SIG-M5 (cell line): Measurements from ENCODE around the gene CCNB2.
"Not testable (repeated sequence)": the region's sequence is repeated elsewhere in the genome, so short reads cannot be mapped to it uniquely, and the experiment has no call there.

Experiments
- DNase-seq: peaks from one replicate; lab custom pipeline; 2025; lab: John Stamatoyannopoulos, UW

CCNB2 gene

DNA sequence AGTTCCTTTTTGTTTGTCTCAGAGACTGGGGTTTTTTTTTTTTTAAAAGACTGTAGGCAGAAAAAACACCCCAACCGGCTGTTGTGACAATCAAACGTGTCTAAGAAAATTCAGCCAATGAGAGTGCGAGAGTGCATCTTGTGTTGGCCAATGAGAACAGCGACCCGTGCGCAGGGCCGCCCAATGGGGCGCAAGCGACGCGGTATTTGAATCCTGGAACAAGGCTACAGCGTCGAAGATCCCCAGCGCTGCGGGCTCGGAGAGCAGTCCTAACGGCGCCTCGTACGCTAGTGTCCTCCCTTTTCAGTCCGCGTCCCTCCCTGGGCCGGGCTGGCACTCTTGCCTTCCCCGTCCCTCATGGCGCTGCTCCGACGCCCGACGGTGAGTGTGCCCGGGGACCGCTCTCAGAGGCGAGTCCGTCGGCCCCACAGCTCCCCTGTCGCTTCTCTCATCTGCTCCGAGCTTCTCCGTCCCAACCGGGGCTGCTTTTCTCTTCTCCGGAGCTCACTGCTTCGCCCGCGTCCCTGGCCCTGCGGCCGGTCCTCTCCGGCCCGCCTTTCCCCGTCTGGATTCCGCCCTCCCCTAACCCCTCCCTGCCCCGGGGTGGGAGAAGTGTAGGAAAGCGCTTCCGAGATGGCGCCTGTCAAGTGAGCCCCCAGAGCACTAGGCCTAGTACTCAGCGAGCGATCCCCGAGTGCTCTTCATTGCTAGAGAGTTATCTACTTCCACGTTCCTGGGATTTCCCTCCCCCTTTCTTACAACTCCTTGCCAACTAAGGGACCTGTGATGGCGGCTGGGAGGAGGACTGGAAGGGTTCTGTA is at the start of gene CCNB2:
CCNB2 (plus strand) TSS at position 235 of the 821 bp plus-strand sequence; CDS start at position 358, 123 bp downstream.
- DNase-seq: peak; percentile 87

- DNase-seq: no peak
These were observed 45.8 kb upstream of the CCNB2 start for GRCh38 chr15:59059076-59059597.

- DNase-seq: no peak
These were observed 44.6 kb upstream of the CCNB2 start for GRCh38 chr15:59060348-59060747.

DNA sequence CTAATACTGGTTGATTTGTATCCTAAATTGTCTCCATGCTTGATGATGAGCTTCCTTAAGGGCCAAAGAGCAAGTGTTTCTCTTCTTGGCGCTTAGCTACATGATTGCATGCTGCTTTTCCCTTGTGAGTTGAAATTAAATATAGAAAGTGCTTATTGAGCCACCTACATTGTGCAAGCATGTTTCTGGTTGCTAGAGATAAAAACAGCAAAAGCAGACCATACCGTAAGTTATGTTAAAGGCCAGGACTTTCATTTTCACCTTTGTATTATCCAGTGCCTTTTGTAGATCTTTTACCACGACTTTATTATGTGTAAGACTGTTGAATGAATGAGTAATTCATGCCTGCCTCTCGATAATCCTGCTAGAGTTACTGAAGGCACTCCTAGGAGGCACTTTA is 41.9 kb upstream of the CCNB2 start:
- peak; percentile 15 for DNase-seq

DNA sequence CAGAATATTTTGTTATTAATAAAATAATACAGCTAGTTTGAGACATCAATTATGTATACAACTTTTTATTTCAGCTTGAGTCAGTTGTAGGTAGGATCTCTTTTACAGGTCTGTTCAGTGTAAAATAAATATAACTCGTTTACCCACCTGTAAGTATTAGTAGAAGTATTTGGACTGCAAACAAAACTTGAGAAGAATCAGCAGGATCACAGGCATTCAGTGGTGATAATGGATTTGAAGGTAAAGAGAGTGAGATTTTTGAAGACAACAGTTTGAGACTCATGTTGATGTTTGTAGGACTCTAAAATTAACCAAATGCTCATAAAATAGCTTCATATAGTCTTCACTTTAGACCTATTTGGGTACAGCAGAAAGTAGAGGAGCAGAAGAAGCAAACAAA is 35.5 kb upstream of the CCNB2 start:
- no peak for DNase-seq

DNA sequence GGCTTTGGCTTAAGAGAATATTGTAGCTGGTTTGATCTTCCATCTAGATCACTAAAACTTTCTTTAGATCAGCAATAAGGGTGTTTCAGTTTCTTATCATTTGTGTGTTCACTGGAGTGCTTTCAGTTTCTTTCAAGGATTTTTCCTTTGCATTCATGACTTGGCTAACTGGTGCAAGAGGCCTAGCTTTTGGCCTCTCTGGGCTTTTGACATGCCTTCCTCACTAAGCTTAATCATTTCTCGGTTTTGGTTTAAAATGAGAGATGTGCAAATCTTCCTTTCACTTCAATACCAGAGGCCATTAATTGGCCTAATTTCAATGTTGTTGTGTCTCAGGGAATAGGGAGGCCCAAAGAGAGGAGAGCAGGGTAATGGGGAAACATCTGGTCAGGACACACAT is 30.3 kb upstream of the CCNB2 start:
- DNase-seq: no peak

DNA sequence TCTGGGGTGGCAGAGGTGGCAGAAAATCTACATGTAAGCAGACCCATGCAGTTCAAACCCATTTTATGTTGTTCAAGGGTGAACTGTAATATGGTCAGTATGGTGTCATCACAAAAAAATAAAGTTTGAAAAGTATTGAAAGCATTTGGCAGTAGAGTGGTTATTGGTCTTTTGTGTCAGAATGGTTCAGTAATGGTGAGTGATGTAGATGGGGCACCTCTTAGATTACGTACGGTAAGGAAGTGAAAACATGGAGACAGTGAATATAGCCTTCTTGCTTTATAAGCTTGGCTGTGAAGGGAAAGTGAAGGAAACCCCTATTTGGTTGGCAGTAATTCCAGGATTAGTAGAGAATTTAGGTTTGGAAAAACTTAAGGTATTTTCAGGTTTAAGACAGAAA is 17.2 kb upstream of the CCNB2 start:
- no peak for DNase-seq

DNA sequence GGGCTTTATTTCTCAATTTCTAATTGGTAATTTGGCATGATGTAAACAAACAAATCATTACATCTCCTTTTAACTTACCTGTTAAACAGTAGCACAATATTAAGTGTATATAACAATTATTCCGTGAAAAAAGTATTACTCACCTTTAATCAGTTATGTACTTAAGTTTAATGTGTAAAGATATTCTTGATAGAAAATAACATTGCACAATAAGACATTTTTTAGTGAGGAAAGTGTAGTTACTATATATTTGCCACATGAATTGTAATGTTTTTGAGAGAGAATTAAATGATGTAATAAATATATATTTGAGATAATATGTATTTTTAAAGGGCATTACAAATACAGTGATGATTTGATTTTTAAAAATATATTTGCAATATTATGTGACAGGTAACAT is 10.9 kb upstream of the CCNB2 start:
- DNase-seq: no peak

DNA sequence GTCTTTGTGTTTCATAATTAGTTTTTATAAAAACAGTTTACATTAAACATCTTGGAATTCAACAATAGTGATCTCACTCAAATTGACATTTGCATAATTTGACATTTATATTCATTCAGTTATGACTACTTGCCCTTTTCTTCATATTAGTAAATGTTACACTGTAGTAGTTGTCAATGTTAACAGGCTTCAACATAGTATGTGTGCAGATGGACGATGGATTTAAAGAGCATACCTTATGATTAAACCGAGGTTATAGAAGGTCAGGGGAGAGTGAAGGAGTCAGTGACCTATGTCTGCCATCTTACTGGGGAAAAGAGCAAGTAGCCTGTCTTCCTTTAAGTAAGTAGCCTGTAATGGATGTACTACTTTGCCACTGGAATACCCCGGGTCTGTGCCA is 8.5 kb upstream of the CCNB2 start:
- DNase-seq: no peak

- no peak for DNase-seq
These were observed 5.7 kb upstream of the CCNB2 start for GRCh38 chr15:59099162-59099685.

GRCh38 chr15:59104602-59104911 is 389 bp upstream of the CCNB2 start:
- DNase-seq: no peak

- no peak for DNase-seq
These were observed 908 bp downstream of the CCNB2 start for GRCh38 chr15:59105854-59106253.

GRCh38 chr15:59111251-59111650 is 6.3 kb downstream of the CCNB2 start:
- DNase-seq: no peak

- DNase-seq: no peak
These were observed 10.1 kb downstream of the CCNB2 start for GRCh38 chr15:59115047-59115446.

DNA sequence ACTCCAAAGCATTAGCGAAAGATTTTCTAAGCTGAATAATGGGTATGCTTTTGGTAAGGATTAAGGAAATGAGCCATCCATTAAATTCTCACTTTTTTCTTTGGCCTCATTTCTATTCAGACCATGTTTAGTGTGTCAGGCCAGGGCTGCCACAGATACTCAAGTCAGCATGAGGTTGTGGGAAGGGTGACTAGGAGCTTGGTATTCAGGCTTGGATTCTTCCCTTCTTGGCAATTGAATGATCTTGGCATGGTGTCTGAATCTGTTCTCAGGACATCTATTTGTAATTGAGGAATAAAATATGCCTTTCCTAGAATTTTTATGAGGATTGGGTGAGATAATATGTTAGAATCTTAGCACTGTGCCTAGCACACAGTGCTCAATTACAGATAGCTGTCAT is 11.2 kb downstream of the CCNB2 start:
- DNase-seq: no peak

- no peak for DNase-seq
These were observed 11.8 kb downstream of the CCNB2 start for GRCh38 chr15:59116771-59117170.

DNA sequence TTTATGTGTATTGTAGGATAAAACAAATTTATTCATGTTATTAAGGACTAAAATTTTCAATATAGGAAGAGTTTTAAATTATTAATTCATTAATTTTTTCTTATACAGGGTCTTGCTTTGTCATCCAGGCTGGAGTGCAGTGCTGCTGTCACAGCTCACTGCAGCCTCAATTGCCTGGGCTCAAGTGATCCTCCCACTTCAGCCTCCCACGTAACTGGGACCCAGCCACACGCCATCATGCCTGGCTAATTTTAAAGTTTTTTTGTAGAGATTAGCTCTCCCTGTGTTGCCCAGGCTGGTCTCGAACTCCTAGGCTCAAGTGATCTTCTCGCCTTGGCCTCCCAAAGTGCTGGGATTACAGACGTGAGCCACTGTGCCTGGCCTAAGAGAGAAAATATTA is 14.7 kb downstream of the CCNB2 start:
- no peak for DNase-seq

GRCh38 chr15:59120937-59121336 is 16.0 kb downstream of the CCNB2 start:
- DNase-seq: no peak

GRCh38 chr15:59124261-59124660 is 19.3 kb downstream of the CCNB2 start:
- no peak for DNase-seq

DNA sequence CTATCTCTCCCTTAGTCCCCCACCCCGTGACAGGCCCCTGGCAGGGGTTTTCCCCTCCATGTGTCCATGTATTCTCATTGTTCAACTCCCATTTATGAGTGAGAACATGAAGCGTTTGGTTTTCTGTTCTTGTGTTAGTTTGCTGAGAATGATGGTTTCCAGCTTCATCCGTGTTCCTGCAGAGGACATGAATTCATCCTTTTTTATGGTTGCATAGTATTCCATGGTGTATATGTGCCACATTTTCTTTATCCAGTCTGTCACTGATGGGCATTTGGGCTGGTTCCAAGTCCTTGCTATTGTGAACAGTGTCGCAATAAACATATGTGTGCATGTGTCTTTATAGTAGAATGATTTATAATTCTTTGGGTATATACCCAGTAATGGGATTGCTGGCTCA is 20.7 kb downstream of the CCNB2 start:
- DNase-seq: not testable (repeated sequence)

GRCh38 chr15:59127255-59127654 is 22.3 kb downstream of the CCNB2 start:
- not testable (repeated sequence) for DNase-seq

DNA sequence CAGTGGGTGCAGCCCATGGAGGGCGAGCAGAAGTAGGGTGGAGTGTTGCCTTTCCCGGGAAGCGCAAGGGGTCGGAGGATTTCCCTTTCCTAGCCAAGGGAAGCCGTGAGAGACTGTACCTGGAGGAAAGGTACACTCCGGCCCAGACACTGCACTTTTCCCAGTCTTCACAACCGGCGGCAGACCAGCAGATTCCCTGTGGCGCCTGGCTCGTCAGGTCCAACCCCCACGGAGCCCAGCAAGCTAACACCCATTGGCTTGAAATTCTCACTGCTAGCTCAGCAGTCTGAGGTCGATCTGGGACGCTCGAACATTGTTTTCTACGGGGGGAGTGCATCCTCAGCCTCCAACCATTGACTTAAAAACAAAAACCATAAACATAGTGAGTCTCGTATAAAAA is 26.5 kb downstream of the CCNB2 start:
- DNase-seq: no peak

DNA sequence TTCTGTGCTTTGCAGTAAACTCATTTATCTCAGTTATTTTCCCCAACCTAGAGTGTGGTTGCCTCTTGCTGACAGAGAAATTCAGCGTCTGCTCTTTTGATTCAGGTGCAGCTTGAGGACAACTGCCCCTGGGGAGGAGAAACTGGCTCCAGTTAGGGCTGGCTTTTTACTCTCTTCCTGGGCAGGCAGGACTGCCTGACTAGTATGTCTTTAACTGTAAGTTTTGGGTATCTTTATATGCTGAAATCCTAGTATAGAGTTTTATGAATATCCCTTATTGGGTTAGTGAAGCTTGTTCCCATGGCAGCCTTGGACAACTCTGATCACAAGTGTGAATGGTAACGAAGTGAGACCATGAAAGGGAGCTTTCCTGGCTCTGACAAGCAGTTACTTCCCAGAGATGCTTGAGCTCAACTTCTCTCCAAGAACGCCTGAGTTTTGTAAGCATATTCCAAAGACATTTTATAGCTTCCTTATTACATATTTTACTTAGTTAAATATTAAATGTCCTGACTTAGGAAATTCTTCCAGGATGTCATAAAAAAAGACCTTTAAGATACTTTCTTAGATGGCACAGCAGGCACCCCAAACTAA is 27.1 kb downstream of the CCNB2 start:
- no peak for DNase-seq
